Sigmoid colon (tissue), 7 donors: ENCODE results near the gene CMTM2. TPM values are rescaled to one million over a fixed set of nuclear protein-coding genes. Genes with fewer than 3 reads are reported as not detected.

Experiments used
- DNase-seq: peaks from one replicate; pipeline ENCODE4 v3.0.0-alpha.2; 2019
- H3K27ac ChIP-seq, 4 donors: fragments of 200-600 bp; sonication (generic); one replicate each; pipeline ENCODE4 v1.5.1; 2016 to 2019; ENCODE audit warnings: mild to moderate bottlenecking in 1 of 4
- H3K27me3 ChIP-seq, 3 donors: fragments of 200-600 bp; sonication (generic); one replicate each; pipeline ENCODE4 v1.5.1; 2019; ENCODE audit warnings: mild to moderate bottlenecking in 1 of 3
- H3K36me3 ChIP-seq, 4 donors: fragments of 200-600 bp; sonication (generic); one replicate each; pipeline ENCODE4 v1.5.1; 2016 to 2019
- H3K4me1 ChIP-seq, 4 donors: fragments of 200-600 bp; sonication (generic); one replicate each; pipeline ENCODE4 v1.5.1; 2017 to 2019
- H3K4me3 ChIP-seq, 4 donors: fragments of 200-600 bp; sonication (generic); one replicate each; pipeline ENCODE4 v1.5.1; 2017 to 2019; ENCODE audit warnings: mild to moderate bottlenecking in 2 of 4, moderate library complexity in 1 of 4
- H3K9me3 ChIP-seq, 4 donors: fragments of 200-600 bp in 3 of 4; sonication (generic) in 3 of 4; one replicate each; pipeline versions ENCODE4 v1.5.1 to v1.6.1; 2013 to 2019
- CTCF ChIP-seq, 4 experiments: fragments of 450-650 bp in 3 of 4; fragments of 200-600 bp in 1 of 4; IDR thresholded peaks; one replicate each; pipeline ENCODE4 v1.5.1; 2016 to 2019; ENCODE audit warnings: antibody characterized with exemption in 4 of 4, mild to moderate bottlenecking in 3 of 4, moderate library complexity in 2 of 4
- EP300 ChIP-seq, 4 donors: sonication (generic); formaldehyde crosslinking; IDR thresholded peaks; one replicate each; pipeline ENCODE4 v1.6.1; 2017; ENCODE audit warnings: antibody characterized with exemption in 4 of 4
- POLR2A ChIP-seq, 2 donors: fragments of 450-650 bp; IDR thresholded peaks; one replicate each; pipeline ENCODE4 v1.6.1; 2016; ENCODE audit warnings: antibody characterized with exemption in 2 of 2, mild to moderate bottlenecking in 2 of 2, moderate library complexity in 2 of 2
- POLR2AphosphoS5 ChIP-seq, 4 donors: sonication (generic); formaldehyde crosslinking; IDR thresholded peaks; one replicate each; pipeline ENCODE4 v1.6.1; 2017; ENCODE audit warnings: antibody characterized with exemption in 4 of 4
- WGBS, 2 donors: extraction: QIAGEN DNeasy Blood & Tissue Kit; methylation state at CpG; one replicate each; pipeline ENCODE4 v1.1.7; 2013; 5-methylcytosine and 5-hydroxymethylcytosine counted together
- intact Hi-C: fragments of 100-400 bp; cut with DNase I; formaldehyde crosslinking; loops from one replicate; pipeline ENCODE4 v1.15.1; 2023
- polyA plus RNA-seq, 3 donors: library from polyadenylated mRNA; stranded (reverse); fragments of 200-250 nt; gene quantifications; one replicate each; pipeline ENCODE4 v1.2.3, GENCODE V29; 2013
- total RNA-seq, 4 donors: library from RNA; depleted of rRNA; stranded (reverse); fragments of >200 nt; gene quantifications; one replicate each; pipeline ENCODE4 v1.1.0, GENCODE V29; 2016
- donor health status: healthy with polysubstance abuse.
- donor health status: Bipolar disorder and iron deficiency.
- donor health status: healthy.

Gene CMTM2
- total and polyA plus RNA-seq, 7 donors = 0.33 TPM; not detected in 6

- TF ChIP-seq POLR2A (IDR thresholded peaks at IDR 0.05) (no peak), EP300 (IDR thresholded peaks at IDR 0.05) (no peak), POLR2AphosphoS5 (IDR thresholded peaks at IDR 0.05) (no peak), CTCF (IDR thresholded peaks at IDR 0.05) (no peak)
- H3K9me3 ChIP-seq = no peaks in the 10 kb centered on the region
- no peaks in the 10 kb centered on the region for H3K36me3 ChIP-seq
- peaks cover 0 to 5% (median 0%) of the 10 kb centered on the region in 3 donors for H3K27me3 ChIP-seq
- no peak overlapping the region for H3K27ac ChIP-seq
- 58 to 80% methylated on average over 2 of the region's 2 CpGs for WGBS, 2 donors
- no peak for DNase-seq
- H3K4me1 ChIP-seq = no peaks in the 10 kb centered on the region
- intact Hi-C loops = no loop called here
- H3K4me3 ChIP-seq = no peak overlapping the region
Observed at GRCh38 chr16:66572356-66572755, 6.9 kb upstream of the CMTM2 start.

- H3K27ac ChIP-seq = no peak overlapping the region
- 98 to 100% methylated on average over 1 of the region's 1 CpG for WGBS, 2 donors
- intact Hi-C loops = no loop called here
- no peak overlapping the region for H3K4me3 ChIP-seq
- no peak for DNase-seq
- TF ChIP-seq POLR2A (IDR thresholded peaks at IDR 0.05) = no peak
- no peak for TF ChIP-seq POLR2AphosphoS5 (IDR thresholded peaks at IDR 0.05)
- peaks cover 0 to 10% (median 8%) of the 10 kb centered on the region in 4 donors for H3K4me1 ChIP-seq
- H3K36me3 ChIP-seq = no peaks in the 10 kb centered on the region
- H3K9me3 ChIP-seq = no peaks in the 10 kb centered on the region
- H3K27me3 ChIP-seq = peaks cover 8 to 22% (median 14%) of the 10 kb centered on the region in 3 donors
Observed at GRCh38 chr16:66574081-66574480, 5.2 kb upstream of the CMTM2 start.

- WGBS, 2 donors = 89 to 91% methylated on average over 3 of the region's 3 CpGs
- no peak overlapping the region for H3K27ac ChIP-seq
- DNase-seq = no peak
- peaks cover 11 to 26% (median 19%) of the 10 kb centered on the region in 3 donors for H3K27me3 ChIP-seq
- H3K9me3 ChIP-seq = no peaks in the 10 kb centered on the region
- no peak overlapping the region for H3K4me3 ChIP-seq
- TF ChIP-seq EP300 (IDR thresholded peaks at IDR 0.05) (no peak), POLR2AphosphoS5 (IDR thresholded peaks at IDR 0.05) (no peak), CTCF (IDR thresholded peaks at IDR 0.05) (no peak), POLR2A (IDR thresholded peaks at IDR 0.05) (no peak)
- H3K36me3 ChIP-seq = no peaks in the 10 kb centered on the region
- peaks cover 0 to 13% (median 12%) of the 10 kb centered on the region in 4 donors for H3K4me1 ChIP-seq
- intact Hi-C loops = no loop called here
Observed at GRCh38 chr16:66574531-66574930, 4.7 kb upstream of the CMTM2 start.

- intact Hi-C loops = no loop called here
- Histone ChIP-seq H3K9me3 (no peaks in the 10 kb centered on the region), H3K27me3 (peaks cover 11 to 32% (median 24%) of the 10 kb centered on the region in 3 donors), H3K27ac (no peak overlapping the region), H3K36me3 (no peaks in the 10 kb centered on the region), H3K4me3 (no peak overlapping the region), H3K4me1 (peaks cover 0 to 13% (median 12%) of the 10 kb centered on the region in 4 donors)
- no peak for DNase-seq
- no peak for TF ChIP-seq CTCF (IDR thresholded peaks at IDR 0.05)
- TF ChIP-seq EP300 (IDR thresholded peaks at IDR 0.05) = no peak
- no peak for TF ChIP-seq POLR2AphosphoS5 (IDR thresholded peaks at IDR 0.05)
- TF ChIP-seq POLR2A (IDR thresholded peaks at IDR 0.05) = no peak
- 96 to 97% methylated on average over 3 of the region's 3 CpGs for WGBS, 2 donors
Observed at GRCh38 chr16:66575060-66575459, 4.2 kb upstream of the CMTM2 start.

- H3K27ac ChIP-seq = no peak overlapping the region
- intact Hi-C loops = no loop called here
- 92 to 95% methylated on average over 5 of the region's 5 CpGs for WGBS, 2 donors
- no peaks in the 10 kb centered on the region for H3K9me3 ChIP-seq
- H3K4me3 ChIP-seq = no peak overlapping the region
- no peak for DNase-seq
- H3K36me3 ChIP-seq = no peaks in the 10 kb centered on the region
- H3K27me3 ChIP-seq = peaks cover 11 to 33% (median 24%) of the 10 kb centered on the region in 3 donors
- H3K4me1 ChIP-seq = peaks cover 0 to 13% (median 12%) of the 10 kb centered on the region in 4 donors
- TF ChIP-seq POLR2AphosphoS5 (IDR thresholded peaks at IDR 0.05) = no peak
- TF ChIP-seq CTCF (IDR thresholded peaks at IDR 0.05) = no peak
- no peak for TF ChIP-seq POLR2A (IDR thresholded peaks at IDR 0.05)
- no peak for TF ChIP-seq EP300 (IDR thresholded peaks at IDR 0.05)
Observed at GRCh38 chr16:66576296-66576695, 3.0 kb upstream of the CMTM2 start.
